Activated T-cell treated with anti-CD3 and anti-CD28 coated beads for 4 hours (primary cell): ENCODE results near the gene TET3.

Experiments used
- DNase-seq: peaks from one replicate; pipeline ENCODE4 v3.0.0-alpha.2; 2020

TET3 gene

DNA sequence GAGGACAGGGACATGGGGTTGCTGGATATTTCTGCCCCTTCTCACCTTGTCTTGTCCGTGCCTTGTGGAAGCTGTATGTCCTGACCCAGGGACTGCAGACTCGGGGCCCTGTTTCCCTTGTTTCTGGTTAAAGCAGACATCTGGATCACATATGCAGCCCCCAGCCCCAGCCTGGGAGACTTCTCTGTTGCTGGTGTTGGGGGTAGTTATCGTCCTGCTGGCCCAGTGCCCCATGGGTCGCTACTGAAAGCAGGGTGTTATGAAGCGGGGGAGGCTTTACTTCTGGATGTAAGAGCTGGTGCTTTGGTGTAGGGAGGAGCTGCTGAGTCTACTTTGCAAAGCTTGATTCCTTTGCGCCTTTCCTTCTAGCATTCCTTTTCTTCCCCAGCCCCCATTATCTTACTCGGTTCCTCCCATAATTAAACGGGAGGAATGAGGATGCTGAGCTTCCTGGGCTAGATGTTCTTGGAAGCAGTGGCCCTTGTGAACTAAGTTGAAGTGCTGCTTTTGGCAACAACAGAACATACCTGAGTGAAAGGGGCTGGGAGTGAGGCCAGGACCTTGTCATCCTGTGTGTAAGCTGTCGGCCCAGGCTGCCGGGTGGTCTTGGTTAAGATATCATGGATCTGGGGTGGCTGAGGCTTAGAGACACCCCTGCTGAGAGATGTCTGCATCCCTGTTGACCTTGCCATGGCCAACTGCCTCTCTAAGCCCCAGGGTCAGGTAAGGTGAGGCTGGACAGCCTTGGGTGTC lies 3.4 kb downstream of the TET3 start:
- DNase-seq: no peak

DNA sequence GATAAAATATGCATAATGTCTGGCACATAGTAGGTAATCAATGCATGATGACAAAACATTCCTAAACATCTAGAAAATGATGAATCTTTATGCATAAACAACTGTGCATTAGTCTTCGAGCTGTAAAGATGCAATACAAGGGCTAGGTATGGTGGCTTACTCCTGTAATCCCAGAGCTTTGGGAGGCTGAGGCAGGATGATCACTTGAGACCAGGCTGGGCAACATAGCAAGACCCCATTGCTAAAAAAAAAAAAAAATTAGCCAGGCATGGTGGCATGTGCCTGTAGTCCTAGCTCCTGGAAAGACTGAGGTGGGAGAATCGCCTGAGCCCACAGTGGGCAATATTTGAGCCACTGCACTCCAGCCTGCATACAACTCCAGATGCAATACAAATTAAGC lies 5.3 kb downstream of the TET3 start:
- no peak for DNase-seq

- DNase-seq: no peak
Observed at GRCh38 chr2:73990531-73990930, 5.8 kb downstream of the TET3 start.

DNA sequence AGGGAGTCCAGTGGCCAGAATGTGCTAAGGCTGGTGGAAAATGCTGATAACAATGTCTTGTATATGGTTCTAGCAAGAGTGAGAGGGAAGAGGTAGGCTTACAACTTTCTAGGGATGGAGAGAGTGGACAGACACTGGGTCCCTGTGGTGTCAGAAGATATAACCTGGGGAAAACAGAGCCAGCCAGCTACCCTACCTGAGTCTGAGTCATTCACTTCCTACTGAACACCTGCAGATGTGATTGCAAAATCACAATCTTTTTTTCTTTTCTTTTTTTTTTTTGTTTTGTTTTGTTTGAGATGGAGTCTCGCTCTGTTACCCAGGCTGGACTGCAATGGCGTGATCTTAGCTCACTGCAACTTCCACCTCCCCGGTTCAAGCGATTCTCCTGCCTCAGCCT lies 7.3 kb downstream of the TET3 start:
- DNase-seq: no peak

GRCh38 chr2:73993376-73993775 lies 8.7 kb downstream of the TET3 start:
- DNase-seq: no peak

GRCh38 chr2:73993778-73994177 lies 9.1 kb downstream of the TET3 start:
- no peak for DNase-seq

DNA sequence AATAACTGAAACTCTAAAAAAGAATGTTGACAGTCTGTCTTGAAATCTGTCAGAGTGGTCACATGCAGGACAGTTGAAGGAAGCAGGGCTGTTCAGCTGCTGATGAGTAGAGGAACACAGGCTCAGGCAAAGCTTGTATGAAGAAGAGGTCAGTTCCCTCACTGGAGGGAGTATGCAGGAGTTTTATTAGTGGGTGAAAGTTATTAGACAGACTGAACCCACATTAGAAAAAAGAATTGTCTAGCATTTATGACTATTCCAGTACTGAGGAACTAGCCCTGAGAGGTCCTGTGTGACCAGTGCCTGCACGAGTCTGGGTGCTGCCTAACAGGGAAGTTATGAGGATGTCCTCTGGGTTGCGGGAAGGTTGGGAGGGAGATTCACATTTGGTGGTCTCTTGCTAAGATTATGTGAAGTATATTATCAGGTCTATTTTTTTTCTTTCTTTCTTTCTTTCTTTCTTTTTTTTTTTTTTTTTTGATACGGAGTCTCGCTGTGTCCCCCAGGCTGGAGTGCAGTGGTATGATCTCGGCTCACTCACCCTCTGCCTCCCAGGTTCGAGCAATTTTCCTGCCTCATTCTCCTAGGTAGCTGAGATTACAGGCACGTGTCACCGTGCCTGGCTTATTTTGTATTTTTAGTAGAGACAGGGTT lies 9.6 kb downstream of the TET3 start:
- DNase-seq: no peak

DNA sequence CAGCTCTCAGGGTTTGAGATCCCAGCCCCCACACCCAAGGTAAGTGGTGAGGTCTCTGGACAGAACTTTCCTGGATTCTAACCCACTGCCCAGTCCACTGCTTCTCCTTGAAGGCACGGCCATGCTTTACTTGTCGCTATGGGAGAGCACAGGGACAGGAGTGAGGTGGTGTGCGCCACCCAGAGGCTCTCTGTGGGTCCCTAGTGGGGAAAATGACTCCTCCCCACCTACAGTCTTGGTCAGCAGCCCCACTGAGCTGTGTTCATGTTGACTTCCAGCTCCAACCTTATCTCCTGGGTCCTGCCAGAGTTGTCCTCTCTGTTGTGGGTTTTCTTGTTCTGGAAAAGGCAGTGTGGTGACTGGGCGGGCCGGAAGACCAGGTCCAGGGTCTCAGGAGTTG lies 11.1 kb downstream of the TET3 start:
- DNase-seq: no peak

DNA sequence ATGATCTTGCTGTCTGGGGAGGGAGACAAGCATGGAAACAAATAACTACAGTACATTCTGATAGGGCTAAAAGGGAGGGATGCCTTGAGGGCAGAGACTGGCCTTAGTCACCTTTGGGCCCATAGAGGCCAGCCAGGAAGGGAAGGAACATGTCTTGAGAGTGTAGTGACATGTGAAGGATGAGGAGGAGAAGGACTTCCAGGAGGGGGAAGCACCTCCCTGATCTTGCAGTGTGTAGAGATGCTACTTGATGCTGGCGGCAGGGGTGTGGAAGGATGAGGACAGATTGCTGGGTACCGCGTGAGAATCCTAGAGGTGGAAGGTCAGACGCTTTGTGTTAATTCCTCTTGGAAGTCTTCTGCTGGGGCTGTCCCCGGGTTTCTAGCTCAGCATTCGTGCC lies 13.1 kb downstream of the TET3 start:
- DNase-seq: no peak

DNA sequence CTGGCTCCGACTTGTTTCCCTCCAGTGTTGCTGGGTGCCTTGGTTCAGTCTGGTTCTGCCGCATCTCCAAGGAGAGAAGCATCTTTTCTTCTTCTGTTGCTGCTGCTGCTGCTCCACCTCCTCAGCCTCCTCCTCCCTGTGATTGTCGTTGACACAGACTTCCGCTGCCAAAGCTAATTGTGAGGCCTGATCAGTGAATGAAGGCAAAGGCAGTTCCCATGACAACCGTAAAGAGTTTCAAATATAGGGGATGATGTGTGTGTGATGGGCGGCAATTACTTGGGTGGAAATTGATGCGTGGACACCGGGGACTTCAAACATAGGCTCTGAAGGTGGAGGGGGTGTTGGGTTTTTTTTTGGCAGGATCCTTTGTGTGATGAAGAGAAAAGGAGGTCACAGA lies 13.7 kb downstream of the TET3 start:
- no peak for DNase-seq

GRCh38 chr2:73998933-73999332 lies 14.2 kb downstream of the TET3 start:
- DNase-seq: no peak

- no peak for DNase-seq
Observed at GRCh38 chr2:73999881-74000597, 15.3 kb downstream of the TET3 start.

DNA sequence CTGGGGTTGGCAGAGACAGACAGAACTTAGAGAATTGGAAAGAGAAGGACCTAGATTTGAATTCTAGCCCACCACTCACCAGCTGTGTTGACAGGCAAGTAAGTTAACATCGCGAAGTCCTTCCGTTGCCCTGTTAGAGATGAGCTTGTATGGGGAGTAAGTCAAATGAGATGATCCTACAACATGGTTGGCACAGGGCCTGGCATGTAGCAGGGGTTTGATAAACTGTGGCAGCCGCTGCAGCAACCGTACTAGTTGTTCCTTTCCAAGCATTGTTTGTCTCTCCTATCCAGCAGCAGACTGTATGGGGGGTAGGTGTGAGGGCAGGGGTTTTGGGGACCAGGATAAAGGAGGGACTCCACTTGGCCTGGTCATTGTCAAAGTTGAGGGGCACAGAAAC lies 16.0 kb downstream of the TET3 start:
- DNase-seq: no peak

DNA sequence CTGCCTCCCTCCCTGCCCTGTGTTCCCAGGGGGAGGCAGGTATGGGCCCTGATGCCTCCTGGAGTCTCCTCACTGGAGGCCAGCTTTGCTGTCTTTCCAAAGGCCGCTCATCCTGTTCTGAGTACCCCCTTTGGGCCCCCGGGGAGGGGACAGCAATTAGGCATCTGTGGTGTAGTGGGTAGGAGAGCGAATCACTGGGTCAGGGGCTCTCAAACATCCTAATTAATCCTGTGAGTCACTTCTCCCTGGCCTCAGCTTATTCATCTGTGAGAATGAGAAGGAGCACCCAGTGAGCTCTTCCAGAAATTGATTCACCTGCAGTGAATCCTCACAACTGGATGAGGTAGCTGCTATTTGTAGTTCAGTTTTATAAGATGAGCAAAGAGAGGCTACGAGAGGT lies 16.4 kb downstream of the TET3 start:
- no peak for DNase-seq

DNA sequence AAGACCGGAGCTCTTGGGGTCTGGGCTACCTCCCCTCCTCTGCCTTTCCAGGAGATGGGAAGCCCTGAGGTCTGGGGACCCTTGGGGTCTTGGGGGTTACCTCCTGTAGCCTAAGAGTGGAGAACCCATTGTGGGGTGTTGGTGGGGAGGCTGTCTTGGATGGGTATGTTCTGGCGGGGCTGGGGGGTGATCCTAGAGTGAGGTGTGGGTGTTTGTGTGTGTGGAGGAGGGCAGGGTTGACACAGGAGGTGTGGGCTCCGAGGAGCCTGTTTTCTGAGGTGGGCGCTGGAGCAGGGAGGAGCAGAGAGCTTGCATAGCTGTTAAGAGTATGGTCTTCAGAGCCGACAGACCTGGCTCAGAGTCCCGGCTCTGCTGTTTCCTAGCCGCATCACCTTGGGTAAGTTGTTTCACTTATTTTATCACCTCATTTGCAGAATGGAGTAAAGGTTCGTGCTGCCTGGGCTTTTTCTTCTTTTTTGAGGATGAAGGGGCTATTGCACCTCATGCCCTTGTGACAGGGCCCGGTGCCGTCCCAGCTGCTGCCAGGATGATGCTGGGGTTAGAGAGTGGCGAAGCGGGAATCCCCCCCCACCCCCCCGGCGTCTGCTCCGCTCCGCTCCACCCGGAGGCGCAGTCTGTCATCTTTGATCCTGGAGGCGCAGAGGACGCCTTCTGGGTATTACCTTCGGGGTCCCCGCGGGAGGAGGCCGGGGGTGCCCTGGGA lies 17.2 kb downstream of the TET3 start:
- no peak for DNase-seq

DNA sequence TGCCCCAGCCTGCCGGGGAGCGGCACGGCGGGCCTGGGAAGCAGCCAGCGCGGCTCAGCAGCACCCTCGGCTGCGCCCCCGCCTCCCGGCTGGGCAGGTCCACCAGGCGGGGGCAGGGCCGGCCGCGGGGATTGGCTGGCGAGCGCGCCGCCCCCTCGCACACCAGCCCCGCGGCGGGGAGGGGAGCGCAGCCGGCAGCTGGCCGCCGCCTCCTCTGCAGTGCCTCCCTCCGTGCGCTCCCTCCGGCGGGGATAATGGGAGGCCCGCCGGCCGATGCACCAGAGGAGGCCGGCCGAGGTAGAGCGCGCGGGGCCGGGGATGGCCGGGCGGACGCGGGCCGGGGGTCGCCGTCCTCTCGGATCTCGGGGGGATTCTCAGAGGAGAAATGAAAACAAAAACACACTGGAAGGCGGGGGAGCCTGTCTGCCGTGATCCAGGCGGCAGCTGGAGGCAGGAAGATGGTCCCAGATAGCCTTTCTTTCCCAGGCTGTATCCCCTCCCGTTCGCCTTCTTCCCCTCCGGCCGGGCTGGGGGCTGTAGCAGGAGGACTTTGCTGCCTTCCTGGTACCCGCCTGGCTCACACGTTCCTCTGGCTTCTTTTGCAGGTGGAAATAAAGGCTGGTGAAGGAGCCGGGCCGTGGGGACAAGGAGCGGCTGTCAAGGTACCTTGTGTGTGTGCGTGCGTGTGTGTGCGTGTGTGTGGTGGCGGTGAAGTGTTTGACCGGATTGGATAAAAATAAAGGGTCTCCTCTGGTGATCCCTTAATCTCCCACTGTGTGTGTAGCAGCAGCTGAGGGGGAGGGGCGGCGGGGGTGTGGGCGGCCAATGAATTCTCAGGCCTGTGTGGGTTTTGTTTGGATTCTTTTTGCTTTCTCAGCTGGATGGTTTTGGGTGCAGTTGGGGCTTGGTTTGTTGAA lies 18.1 kb downstream of the TET3 start:
- peak; percentile 56 for DNase-seq

DNA sequence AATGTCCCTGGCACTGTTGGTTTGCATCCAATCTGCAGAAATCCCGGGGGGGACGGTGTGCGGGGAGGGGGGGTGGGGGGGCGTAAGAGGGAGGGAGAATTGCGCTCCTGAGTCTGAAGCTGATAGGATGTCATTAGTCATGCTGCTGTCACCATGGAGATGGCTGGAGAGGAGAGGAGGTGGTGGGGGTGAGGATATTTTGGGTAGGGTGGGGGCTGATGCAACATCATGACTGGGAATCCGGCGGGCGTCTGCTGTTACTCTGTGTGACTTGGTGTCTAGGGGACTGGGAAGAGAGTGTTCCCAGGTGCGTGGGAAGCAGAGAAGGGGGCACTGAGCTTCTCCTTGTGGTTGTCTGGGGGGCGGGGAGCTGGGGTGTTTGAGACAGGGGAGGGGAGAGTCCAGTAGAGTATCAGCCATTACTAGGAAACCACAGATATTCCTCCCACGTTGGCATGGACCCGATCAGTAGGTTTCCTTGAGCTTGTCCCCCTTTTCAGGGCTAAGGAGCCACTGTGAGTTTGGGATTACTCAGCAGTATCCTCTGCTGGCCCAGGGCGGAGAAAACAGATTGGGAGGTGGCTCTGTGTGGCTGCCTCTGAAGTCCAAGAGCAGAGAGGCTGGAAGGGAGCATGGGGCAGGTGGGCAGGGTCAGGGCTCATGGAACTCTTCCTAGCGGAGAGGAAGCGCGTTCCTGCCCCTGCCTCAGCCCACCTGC lies 18.9 kb downstream of the TET3 start:
- no peak for DNase-seq

DNA sequence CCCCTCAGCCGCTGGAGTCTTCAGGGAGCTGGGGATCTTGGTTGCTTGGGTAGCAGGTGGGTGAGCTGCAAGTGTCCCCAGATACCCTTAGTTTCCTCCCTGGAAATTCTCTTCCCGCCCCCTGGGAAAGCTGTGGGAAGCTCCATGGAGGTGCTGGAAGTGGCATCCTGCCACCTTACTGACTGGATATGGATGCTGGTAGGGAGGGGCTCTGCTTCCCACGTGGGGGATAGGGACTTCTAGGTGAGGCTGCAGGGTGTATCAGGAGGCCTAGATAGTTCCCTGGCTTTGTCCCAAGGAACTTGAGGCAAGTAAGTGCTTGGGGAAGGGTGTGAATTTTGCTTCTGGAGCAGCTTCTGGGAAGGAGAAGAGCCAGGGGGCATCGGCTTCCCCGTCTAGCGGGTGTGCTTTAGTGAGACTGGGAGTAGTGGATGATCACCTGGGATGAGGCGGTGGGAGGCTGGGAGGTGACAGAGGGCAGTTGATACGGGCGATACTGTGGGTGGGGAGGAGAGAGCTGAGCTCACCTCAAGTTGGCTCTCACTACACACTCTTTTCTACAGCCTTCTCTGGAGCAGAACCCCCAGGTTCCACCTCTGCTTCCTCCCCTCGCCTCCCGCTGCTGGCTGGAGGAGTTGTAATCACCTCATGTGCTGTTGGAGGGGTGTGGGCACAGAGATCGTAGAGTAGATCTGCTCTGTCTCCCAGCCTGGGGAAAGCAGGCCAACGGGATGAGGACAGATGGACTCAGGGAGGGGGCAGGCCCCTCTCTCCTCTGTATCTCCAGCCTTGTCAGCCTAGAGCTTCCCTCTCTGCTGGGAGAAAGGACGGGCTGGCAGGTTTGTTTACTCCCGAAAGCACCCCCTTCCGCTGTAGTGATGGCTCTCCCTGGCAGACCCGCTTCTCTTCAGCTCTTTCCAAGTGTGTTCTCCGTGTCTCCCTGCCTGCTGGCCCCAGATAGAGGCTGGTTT lies 19.8 kb downstream of the TET3 start:
- no peak for DNase-seq

DNA sequence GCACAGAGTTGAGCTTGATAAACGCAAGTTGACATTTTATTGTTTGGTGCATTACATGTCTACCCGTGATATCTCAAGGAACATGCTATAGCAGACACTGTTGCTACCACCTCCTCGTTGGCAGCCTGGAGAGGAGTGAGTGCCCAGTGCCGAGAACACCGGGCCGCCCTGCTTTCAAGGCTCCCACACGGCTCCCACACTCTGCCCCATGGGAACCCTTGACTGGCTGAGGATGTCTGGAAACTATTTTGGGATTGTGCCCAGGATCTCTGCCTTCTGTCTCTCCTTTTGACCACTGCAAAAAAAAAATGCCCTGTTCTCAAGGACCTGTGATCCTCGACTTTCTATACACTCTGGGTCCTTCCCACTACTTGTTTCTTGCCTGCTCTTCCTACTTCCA lies 21.1 kb downstream of the TET3 start:
- DNase-seq: no peak

- DNase-seq: no peak
Observed at GRCh38 chr2:74006459-74006858, 21.7 kb downstream of the TET3 start.
